Neural cell (in vitro differentiated cells): ENCODE data around the gene TMEM131L. TPM values are rescaled to one million over a fixed set of nuclear protein-coding genes. Genes with fewer than 3 reads are reported as not detected.

Experiments used
- H2AFZ ChIP-seq: fragments of 200-600, 300-800 bp; sonication (generic), shearing (Covaris generic); 2 replicates; pipeline ENCODE4 v1.6.0; 2014; ENCODE audit warnings: low read depth, mild to moderate bottlenecking, antibody characterized with exemption, low read length, moderate library complexity
- H3F3A ChIP-seq: fragments of 200-600 bp; shearing (Covaris generic); 2 replicates; pipeline ENCODE4 v1.6.1; 2016; ENCODE audit warnings: mild to moderate bottlenecking, moderate library complexity, mixed read lengths, antibody characterized with exemption, low read length; ENCODE audit not compliant: insufficient read depth, poor library complexity, severe bottlenecking
- H3K27ac ChIP-seq: fragments of 200-600, 300-800 bp; sonication (generic), shearing (Covaris generic); 2 replicates; pipeline ENCODE4 v1.5.1; 2014; ENCODE audit warnings: mild to moderate bottlenecking, low read length, moderate library complexity
- H3K27me3 ChIP-seq: fragments of 300-800, 200-600 bp; sonication (generic), shearing (Covaris generic); 2 replicates; pipeline ENCODE4 v1.6.0; 2014; ENCODE audit warnings: mild to moderate bottlenecking, low read depth, low read length, moderate library complexity; ENCODE audit not compliant: insufficient read depth
- H3K36me3 ChIP-seq: fragments of 300-800, 200-600 bp; sonication (generic), shearing (Covaris generic); 2 replicates; pipeline ENCODE4 v1.5.1; 2014; ENCODE audit warnings: mild to moderate bottlenecking, antibody characterized with exemption, low read length, moderate library complexity; ENCODE audit not compliant: insufficient read depth
- H3K4me2 ChIP-seq: fragments of 300-800, 200-600 bp; sonication (generic), shearing (Covaris generic); 2 replicates; pipeline ENCODE4 v1.6.0; 2014; ENCODE audit warnings: mild to moderate bottlenecking, low read length
- H3K4me3 ChIP-seq: fragments of 300-800, 200-600 bp; sonication (generic), shearing (Covaris generic); 2 replicates; pipeline ENCODE4 v1.5.1; 2014; ENCODE audit warnings: mild to moderate bottlenecking, low read length, moderate library complexity
- H3K79me2 ChIP-seq: fragments of 200-600 bp; shearing (Covaris generic); replicated peaks from 2 replicates; pipeline ENCODE4 v1.6.0; 2014; ENCODE audit warnings: mild to moderate bottlenecking, low read length, moderate library complexity; ENCODE audit not compliant: insufficient read depth
- H3K9ac ChIP-seq: fragments of 300-800, 200-600 bp; sonication (generic), shearing (Covaris generic); 2 replicates; pipeline ENCODE4 v1.6.1; 2016; ENCODE audit warnings: mild to moderate bottlenecking, low read length, mixed read lengths
- H3K9me2 ChIP-seq: fragments of 200-600 bp; shearing (Covaris generic); 2 replicates; pipeline ENCODE4 v1.6.1; 2016; ENCODE audit warnings: mild to moderate bottlenecking, low read length, mixed read lengths; ENCODE audit not compliant: insufficient read depth
- H3K9me3 ChIP-seq: fragments of 200-600, 300-800 bp; sonication (generic), shearing (Covaris generic); 2 replicates; pipeline ENCODE4 v1.6.1; 2016; ENCODE audit warnings: mild to moderate bottlenecking, mixed run types, low read length, moderate library complexity, mixed read lengths
- H4K20me1 ChIP-seq: fragments of 200-600 bp; shearing (Covaris generic); 2 replicates; pipeline ENCODE4 v1.6.1; 2016; ENCODE audit warnings: mild to moderate bottlenecking, mixed run types; ENCODE audit not compliant: insufficient read depth
- CTCF ChIP-seq: fragments of 450-650 bp; IDR thresholded peaks from 2 replicates; pipeline ENCODE4 v1.5.1; 2014; ENCODE audit warnings: antibody characterized with exemption, mild to moderate bottlenecking, moderate library complexity; ENCODE audit not compliant: poor library complexity, severe bottlenecking
- EP300 ChIP-seq: fragments of 450-650 bp; conservative IDR thresholded peaks from 2 replicates; pipeline ENCODE4 v1.6.1; 2014; ENCODE audit warnings: antibody characterized with exemption, mild to moderate bottlenecking, moderate library complexity; ENCODE audit not compliant: poor library complexity, severe bottlenecking
- EZH2 ChIP-seq: fragments of 200-600, 300-800 bp; shearing (Covaris generic), sonication (generic); IDR thresholded peaks from 2 replicates; pipeline ENCODE4 v1.6.1; 2014; ENCODE audit warnings: antibody characterized with exemption, low read length, borderline replicate concordance, mild to moderate bottlenecking; ENCODE audit not compliant: insufficient read depth, poor library complexity, severe bottlenecking
- MXI1 ChIP-seq: fragments of 450-650 bp; conservative IDR thresholded peaks from 2 replicates; pipeline ENCODE4 v1.6.1; 2014; ENCODE audit warnings: antibody characterized with exemption, mild to moderate bottlenecking; ENCODE audit not compliant: poor library complexity, severe bottlenecking
- POLR2AphosphoS5 ChIP-seq: IDR thresholded peaks from 2 replicates; pipeline ENCODE4 v1.6.1; 2012
- RAD21 ChIP-seq: fragments of 450-650 bp; conservative IDR thresholded peaks from 2 replicates; pipeline ENCODE4 v1.6.1; 2014; ENCODE audit warnings: antibody characterized with exemption, mild to moderate bottlenecking, moderate library complexity
- SMC3 ChIP-seq: fragments of 450-650 bp; conservative IDR thresholded peaks from 2 replicates; pipeline ENCODE4 v1.6.1; 2014; ENCODE audit warnings: antibody characterized with exemption, mild to moderate bottlenecking, moderate library complexity; ENCODE audit not compliant: poor library complexity
- TAF1 ChIP-seq: IDR thresholded peaks from 2 replicates; pipeline ENCODE4 v1.6.1; 2012; ENCODE audit warnings: low read depth
- polyA plus RNA-seq: library from polyadenylated mRNA; depleted of rRNA; stranded (reverse); fragments of >200 nt; gene quantifications from 2 replicates; pipeline ENCODE4 v1.2.3, GENCODE V29; 2014
- TF ChIP-seq, protein P1 (sequence below): IDR thresholded peaks from 2 replicates; pipeline ENCODE4 v1.6.1; 2012; ENCODE audit warnings: borderline replicate concordance

Gene TMEM131L
- polyA plus RNA-seq, 1 donor from 2014 or later = 11.1 TPM

DNA sequence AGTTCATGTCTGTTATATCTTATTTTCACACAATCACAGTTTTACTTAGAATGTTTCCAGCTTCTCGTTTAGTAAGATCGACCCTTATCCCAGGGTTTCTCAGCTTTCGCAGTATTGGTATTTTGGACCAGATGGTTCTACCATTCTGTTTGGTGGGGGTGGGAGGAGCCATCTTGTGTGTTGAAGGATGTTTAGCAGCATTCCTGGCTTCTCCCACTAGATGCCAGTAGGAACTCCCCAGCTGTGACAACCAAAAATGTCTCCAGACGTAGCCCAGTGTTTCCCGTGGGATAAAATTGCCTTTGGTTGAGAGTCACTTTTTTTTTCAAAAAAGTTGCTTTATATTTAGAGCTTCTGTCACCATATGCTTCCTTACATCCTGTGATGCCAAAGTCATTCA, 127.0 kb downstream of the TMEM131L start:
- Histone ChIP-seq H4K20me1 (no peaks in the 10 kb centered on the region), H2AFZ (no peak overlapping the region), H3K36me3 (peaks cover 9% of the 10 kb centered on the region), H3K9me3 (no peaks in the 10 kb centered on the region), H3K9me2 (no peaks in the 10 kb centered on the region), H3K4me2 (no peak overlapping the region), H3K27me3 (no peaks in the 10 kb centered on the region), H3K9ac (no peak overlapping the region), H3K79me2 (no peaks in the 10 kb centered on the region), H3K27ac (no peak overlapping the region), H3F3A (no peaks in the 10 kb centered on the region), H3K4me3 (no peak overlapping the region)
- no peak for TF ChIP-seq TAF1
- no peak for TF ChIP-seq EZH2
- TF ChIP-seq, protein P1, sequence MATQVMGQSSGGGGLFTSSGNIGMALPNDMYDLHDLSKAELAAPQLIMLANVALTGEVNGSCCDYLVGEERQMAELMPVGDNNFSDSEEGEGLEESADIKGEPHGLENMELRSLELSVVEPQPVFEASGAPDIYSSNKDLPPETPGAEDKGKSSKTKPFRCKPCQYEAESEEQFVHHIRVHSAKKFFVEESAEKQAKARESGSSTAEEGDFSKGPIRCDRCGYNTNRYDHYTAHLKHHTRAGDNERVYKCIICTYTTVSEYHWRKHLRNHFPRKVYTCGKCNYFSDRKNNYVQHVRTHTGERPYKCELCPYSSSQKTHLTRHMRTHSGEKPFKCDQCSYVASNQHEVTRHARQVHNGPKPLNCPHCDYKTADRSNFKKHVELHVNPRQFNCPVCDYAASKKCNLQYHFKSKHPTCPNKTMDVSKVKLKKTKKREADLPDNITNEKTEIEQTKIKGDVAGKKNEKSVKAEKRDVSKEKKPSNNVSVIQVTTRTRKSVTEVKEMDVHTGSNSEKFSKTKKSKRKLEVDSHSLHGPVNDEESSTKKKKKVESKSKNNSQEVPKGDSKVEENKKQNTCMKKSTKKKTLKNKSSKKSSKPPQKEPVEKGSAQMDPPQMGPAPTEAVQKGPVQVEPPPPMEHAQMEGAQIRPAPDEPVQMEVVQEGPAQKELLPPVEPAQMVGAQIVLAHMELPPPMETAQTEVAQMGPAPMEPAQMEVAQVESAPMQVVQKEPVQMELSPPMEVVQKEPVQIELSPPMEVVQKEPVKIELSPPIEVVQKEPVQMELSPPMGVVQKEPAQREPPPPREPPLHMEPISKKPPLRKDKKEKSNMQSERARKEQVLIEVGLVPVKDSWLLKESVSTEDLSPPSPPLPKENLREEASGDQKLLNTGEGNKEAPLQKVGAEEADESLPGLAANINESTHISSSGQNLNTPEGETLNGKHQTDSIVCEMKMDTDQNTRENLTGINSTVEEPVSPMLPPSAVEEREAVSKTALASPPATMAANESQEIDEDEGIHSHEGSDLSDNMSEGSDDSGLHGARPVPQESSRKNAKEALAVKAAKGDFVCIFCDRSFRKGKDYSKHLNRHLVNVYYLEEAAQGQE = no peak
- no peak for TF ChIP-seq POLR2AphosphoS5
- no peak for TF ChIP-seq EP300
- TF ChIP-seq CTCF = no peak
- TF ChIP-seq SMC3 = no peak
- no peak for TF ChIP-seq RAD21
- no peak for TF ChIP-seq MXI1

DNA sequence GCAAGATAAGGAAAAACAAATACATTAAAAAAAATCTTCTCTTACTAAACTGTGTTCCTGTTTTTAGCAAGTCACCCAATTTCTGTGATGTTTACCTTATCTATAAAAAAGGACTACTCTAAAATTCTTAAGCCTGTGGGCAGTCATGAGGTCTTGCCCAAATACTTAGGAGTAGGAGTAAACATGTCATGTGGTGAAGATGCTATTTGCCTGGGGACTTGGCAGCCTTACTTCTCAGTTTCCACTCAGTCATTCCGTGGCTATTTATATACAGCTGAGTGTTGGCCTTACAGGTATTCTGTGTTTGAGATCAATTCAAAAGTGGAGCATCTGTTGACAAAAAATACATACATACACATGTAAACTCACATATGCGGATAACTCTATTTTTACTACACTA, 128.1 kb downstream of the TMEM131L start:
- no peak overlapping the region for H2AFZ ChIP-seq
- H3K27me3 ChIP-seq = no peaks in the 10 kb centered on the region
- H3F3A ChIP-seq = no peaks in the 10 kb centered on the region
- no peaks in the 10 kb centered on the region for H3K79me2 ChIP-seq
- H3K9me3 ChIP-seq = no peaks in the 10 kb centered on the region
- no peak overlapping the region for H3K4me3 ChIP-seq
- H3K4me2 ChIP-seq = no peak overlapping the region
- TF ChIP-seq SMC3 (no peak), RAD21 (no peak), CTCF (no peak), TAF1 (no peak), MXI1 (no peak), EP300 (no peak), POLR2AphosphoS5 (no peak)
- TF ChIP-seq, protein P1 = no peak
- peaks cover 13% of the 10 kb centered on the region for H3K36me3 ChIP-seq
- no peaks in the 10 kb centered on the region for H4K20me1 ChIP-seq
- H3K9ac ChIP-seq = no peak overlapping the region
- H3K27ac ChIP-seq = no peak overlapping the region
- H3K9me2 ChIP-seq = no peaks in the 10 kb centered on the region
